NB4 (cell line): ENCODE results near the gene EFNA2.

ENCODE experiments used
- DNase-seq: peaks from one replicate; pipeline ENCODE4 v3.0.0; 2010; ENCODE audit warnings: low read depth
- H3K4me3 ChIP-seq: one replicate; pipeline ENCODE4 v1.5.1; 2011; ENCODE audit warnings: mild to moderate bottlenecking, low read depth, low read length, moderate library complexity
- MYC ChIP-seq: IDR thresholded peaks from 2 replicates; pipeline ENCODE4 v1.6.1; 2011; ENCODE audit warnings: low read depth, low read length
- POLR2A ChIP-seq: IDR thresholded peaks from 2 replicates; pipeline ENCODE4 v1.6.1; 2011; ENCODE audit warnings: mild to moderate bottlenecking; ENCODE audit not compliant: insufficient read length; ENCODE audit errors: extremely low read depth
- TF ChIP-seq, protein P1 (sequence below): IDR thresholded peaks from 2 replicates; pipeline ENCODE4 v1.6.1; 2011; ENCODE audit warnings: low read depth, low read length
- TF ChIP-seq, protein P2 (sequence below): IDR thresholded peaks from one replicate; pipeline ENCODE4 v1.5.1; 2012; ENCODE audit warnings: low read depth, low read length

EFNA2 gene

DNA sequence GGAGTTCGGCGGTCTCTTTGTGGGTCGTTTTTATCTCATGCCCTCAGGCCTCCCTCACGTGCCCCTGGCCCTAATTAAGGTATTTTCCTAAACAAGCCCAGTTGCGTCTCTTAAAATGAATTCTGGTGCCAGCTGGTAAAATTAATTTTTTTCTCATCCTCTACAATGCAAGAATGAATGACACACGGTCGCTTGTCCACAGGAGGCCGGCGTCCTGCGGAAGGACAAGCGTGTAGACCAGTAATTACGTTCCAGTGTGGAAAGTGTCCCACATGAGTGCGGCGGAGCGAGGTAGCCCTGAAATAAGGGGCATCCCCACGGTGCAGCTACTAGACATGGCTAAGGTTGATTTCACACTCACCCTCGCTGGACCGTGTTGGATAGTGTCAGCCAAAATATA, 63.5 kb downstream of the EFNA2 start:
- no peak overlapping the region for H3K4me3 ChIP-seq
- no peak for DNase-seq
- TF ChIP-seq, protein P1, sequence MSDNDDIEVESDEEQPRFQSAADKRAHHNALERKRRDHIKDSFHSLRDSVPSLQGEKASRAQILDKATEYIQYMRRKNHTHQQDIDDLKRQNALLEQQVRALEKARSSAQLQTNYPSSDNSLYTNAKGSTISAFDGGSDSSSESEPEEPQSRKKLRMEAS: no peak
- TF ChIP-seq POLR2A: no peak
- TF ChIP-seq MYC: no peak
- TF ChIP-seq, protein P2, sequence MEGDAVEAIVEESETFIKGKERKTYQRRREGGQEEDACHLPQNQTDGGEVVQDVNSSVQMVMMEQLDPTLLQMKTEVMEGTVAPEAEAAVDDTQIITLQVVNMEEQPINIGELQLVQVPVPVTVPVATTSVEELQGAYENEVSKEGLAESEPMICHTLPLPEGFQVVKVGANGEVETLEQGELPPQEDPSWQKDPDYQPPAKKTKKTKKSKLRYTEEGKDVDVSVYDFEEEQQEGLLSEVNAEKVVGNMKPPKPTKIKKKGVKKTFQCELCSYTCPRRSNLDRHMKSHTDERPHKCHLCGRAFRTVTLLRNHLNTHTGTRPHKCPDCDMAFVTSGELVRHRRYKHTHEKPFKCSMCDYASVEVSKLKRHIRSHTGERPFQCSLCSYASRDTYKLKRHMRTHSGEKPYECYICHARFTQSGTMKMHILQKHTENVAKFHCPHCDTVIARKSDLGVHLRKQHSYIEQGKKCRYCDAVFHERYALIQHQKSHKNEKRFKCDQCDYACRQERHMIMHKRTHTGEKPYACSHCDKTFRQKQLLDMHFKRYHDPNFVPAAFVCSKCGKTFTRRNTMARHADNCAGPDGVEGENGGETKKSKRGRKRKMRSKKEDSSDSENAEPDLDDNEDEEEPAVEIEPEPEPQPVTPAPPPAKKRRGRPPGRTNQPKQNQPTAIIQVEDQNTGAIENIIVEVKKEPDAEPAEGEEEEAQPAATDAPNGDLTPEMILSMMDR: no peak

DNA sequence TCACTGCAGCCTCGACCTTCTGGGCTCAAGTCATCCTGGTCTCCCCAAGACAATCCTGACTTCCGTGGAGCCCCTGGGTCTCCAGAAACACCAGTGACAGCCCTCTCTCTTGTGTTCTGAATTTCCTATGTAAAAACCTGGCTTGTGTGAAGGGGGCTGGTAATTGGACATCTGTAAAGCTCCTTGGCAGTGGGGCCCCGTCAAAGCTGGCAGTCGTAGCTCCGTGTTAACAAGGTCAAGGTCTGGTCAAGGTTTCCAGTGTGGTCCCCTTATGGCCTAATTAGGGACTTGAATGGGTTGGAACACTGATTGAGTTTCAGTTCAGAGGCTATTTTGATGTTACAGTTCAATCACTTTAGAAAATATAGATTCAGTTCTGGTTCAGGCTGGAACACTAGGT, 65.2 kb downstream of the EFNA2 start:
- TF ChIP-seq, protein P1: no peak
- TF ChIP-seq, protein P2: no peak
- no peak for TF ChIP-seq MYC
- TF ChIP-seq POLR2A: no peak
- no peak overlapping the region for H3K4me3 ChIP-seq
- no peak for DNase-seq
